GM21526 (cell line): ENCODE data around the gene PFKM.

Experiments used
- ATAC-seq: cut with Tn5 transposase; IDR thresholded peaks from one replicate; pipeline ENCODE4 v1.9.1; 2021; ENCODE audit warnings: moderate library complexity; ENCODE audit not compliant: unreplicated experiment, low FRiP score

The PFKM gene

DNA sequence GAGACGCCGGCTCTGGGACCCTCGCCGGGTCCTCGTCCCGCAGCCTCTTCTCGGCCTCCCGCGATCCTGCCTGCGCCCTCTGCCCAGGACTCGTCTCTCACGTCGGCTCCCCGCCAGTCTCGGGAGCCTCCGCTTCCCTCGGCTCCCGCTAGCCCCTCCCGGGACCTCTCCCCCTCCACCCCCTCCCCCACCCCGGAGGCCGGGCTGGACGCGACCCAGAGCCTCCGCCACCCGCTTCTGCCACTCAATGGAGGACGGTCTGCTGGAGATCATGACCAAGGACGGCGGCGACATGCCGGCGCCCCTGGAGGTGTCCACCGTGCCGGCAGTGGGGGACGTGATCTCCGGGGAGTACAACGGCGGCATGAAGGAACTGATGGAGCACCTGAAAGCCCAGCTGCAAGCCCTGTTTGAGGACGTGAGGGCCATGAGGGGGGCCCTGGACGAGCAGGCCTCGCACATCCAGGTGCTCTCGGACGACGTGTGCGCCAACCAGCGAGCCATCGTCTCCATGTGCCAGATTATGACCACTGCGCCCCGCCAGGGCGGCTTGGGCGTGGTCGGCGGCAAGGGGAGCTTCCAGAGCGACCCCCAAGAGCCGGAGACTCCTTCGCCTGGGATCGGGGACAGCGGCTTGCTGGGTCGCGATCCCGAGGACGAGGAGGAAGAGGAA lies 64.8 kb downstream of the PFKM start:
- ATAC-seq: no peak

DNA sequence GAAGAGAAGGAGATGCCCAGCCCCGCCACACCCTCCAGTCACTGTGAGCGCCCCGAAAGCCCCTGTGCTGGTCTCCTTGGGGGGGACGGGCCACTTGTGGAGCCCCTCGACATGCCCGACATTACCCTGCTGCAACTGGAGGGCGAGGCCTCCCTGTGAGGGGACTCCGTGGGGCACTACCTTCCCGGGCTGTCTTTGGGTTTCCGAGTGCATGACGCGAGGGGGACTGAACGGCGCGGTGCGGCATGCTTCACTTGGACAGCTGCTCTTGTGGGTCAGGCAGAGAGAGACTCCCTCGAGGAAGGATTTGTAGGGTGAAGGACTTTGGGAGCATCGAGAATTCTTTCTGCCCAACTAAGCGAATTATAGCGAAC lies 65.4 kb downstream of the PFKM start:
- ATAC-seq: no peak

- ATAC-seq: no peak
Measured at GRCh38 chr12:48185181-48185919, 66.2 kb downstream of the PFKM start.

- no peak for ATAC-seq
Measured at GRCh38 chr12:48187916-48188695, 68.9 kb downstream of the PFKM start.

- peak; percentile 56 for ATAC-seq
Measured at GRCh38 chr12:48189331-48190125, 70.4 kb downstream of the PFKM start.

DNA sequence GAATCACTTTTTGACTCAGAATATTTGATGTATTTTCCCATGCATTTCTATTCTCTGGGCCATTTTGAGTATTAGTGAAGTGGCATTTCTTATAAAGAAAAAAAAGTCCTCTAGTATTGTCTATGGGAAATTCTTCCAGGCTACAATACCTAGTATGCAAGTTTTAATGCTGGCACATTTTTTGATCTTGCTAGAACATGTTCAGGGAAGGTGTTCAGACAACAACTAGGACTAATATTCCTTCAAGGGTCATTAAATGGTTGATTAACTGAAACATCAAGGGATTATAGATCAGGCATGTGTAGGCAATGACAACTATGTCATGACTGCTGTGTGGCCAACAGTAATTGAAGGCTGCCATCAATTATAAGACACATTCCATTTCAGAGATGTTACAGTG lies 71.9 kb downstream of the PFKM start:
- ATAC-seq: no peak

GRCh38 chr12:48192861-48193260 lies 73.7 kb downstream of the PFKM start:
- ATAC-seq: no peak

GRCh38 chr12:48193623-48194022 lies 74.5 kb downstream of the PFKM start:
- no peak for ATAC-seq

GRCh38 chr12:48194799-48195201 lies 75.6 kb downstream of the PFKM start:
- ATAC-seq: no peak
